ENCODE measurements around the gene CMKLR1.

Gene CMKLR1

DNA sequence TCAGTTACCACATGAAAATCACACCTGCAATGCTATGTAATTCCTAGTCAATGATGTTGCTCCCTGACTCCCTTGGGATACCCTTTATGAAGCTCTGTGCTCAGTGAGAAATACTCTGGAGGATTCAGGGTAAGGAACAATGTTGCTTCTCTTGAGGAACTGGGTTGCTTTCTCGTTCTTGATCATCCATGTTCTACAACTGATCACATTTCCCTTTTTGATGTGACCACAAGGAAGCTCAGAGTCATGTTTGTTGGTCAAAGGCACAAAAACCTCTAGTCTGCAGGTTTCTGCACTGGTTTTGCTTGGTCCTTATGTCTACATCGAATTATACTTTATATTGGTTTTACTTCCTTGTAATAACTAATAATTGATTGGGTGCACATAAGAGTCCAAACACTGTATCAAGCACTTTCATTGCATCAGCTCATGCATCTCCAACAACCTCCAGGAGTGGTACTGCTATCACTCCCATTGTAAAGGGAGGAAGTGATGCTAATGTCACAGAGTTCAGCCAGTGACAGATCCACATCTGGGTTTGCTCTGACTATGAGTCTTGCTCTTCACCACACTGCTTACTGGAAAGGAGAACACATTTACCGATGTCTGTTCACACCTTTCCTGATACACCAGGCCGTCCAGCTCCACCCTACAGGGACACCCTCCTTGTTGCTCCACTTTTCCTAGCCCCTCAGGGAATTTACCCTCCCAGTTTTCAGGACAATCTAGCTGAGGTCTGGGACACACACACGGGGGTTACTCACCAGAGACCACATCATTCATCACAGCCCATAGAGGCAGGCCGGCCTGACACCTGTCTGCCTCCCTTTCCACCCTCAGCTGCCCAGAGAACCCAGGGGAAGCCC is 41.0 kb downstream of the CMKLR1 start:
- DNase-seq = no peak

DNA sequence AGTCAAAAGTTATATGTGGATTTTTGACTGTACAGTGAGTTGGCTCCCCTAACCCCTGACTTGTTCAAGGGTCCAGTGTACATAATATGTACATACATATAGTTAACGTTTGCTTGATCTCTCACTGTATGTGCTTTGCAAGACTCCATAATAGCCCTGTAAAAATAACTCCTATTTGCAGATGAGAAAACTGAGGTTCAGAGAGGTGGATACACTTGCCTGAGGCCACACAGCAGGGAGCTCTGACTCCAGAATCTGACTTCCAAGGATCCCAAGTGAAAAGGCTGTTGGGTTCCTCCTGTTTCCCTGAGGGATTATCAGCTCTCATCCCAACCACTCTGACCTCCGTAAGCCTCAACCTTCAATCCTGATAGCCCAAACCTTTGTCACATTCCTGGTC is 41.7 kb downstream of the CMKLR1 start:
- no peak for DNase-seq

DNA sequence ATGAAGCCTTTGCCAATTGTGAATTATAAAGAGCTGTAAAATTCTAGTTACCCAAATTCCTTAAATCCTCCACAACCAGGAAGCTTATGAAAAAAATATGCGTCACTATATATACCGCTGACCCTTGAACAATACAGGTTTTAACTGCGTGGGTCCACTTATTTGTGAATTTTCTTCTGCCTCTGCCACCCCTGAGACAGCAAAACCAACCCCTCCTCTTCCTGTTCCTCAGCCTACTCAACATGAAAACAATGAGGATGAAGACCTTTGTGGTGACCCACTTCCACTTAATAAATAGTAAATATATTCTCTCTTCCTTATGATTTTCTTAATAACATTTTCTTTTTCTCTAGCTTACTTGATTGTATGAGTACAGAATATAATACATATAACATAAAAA is 42.2 kb downstream of the CMKLR1 start:
- DNase-seq = no peak

DNA sequence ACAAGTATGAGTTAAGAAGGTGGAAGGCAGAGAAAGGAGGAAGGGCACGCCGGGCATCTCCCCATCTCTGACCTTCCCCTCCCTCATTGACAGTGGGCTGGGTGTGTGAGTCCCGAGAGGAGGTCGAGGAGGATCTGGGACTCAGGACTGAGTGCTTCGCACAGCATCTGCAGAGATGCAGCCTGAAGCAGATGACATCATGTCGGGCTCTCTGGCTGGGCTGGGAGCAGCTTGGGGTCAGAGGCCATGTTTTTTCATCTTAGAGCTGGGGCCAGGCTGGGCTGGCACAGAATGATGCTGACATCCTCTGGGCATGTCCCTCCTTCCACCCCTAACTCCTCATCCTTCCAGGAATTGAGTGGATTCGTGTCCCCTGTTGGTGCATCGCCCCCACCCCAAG is 43.5 kb downstream of the CMKLR1 start:
- no peak for DNase-seq

DNA sequence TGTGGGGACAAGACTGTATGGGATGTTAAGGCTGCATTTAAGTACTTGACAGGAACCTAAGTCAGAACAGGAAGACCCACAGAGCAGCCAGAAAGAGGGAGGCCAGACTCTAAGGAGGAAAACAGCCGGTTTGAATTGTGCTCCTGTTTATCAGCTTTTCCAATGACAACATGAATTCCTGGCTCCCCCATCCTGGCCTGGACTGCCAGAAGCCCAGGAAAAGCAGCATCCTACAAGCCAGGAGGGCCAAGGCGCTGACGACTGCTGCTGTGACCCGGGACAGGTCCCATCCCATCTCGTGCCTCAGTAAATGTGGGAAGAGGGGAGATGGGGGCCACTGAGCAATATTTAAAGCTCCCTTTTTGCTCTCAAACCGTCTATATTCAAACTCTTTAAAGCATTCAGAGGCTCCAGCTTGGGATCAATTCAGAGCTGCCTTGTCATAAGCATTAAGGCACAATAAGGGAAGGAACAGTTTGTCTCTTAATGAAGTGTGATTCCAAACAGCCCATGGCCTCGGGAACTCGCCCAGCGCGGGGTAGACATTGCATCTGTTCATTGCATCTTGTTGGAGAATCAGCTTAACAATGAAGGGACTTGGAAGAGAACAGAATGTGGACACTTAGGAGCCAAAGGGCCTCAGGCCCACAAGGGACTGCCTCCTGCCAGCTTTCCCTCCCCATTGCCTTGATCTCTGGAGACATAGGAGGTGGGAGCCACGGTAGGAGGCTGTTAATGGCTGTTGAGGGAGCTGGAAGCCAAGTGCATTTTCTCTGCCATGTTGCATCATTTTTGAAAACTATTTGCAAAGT is 49.6 kb downstream of the CMKLR1 start:
- no peak for DNase-seq

DNA sequence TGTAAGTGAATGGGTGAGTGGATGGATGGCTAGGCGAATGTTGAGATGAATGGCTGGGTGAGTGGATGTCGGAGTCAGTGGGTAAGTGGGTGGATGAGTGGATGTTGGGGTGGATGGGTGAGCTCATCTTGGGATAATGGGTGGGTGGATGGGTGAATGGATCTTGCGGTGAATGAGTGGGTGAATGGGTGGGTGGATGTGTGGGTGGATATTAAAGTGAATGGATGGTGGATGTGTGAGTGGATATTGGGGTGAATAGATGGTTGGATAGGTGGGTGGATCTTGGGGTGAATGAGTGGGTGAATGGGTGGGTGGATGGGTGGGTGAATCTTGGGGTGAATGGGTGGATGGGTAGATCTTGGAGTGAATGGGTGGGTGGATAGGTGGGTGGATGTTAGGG is 51.9 kb downstream of the CMKLR1 start:
- no peak for DNase-seq

DNA sequence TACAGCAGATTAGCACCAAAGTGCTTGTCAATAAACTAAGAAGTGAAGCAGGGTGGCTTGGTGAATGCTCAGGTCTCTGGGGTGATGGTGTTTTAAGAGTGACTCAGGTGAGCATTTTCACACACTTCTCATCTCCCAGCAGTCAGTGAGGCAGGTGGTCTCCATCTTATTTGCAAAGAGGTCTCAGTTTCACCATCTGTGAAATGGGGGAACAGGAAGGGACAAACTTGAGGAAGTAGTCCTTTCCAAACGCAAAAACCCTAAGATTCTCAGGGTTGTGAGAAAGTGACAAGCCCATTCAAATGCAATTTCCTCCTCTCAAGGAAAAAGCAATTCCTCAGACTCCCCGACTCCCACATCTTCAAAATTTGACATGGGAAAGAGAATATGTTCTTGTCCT is 54.1 kb downstream of the CMKLR1 start:
- DNase-seq = no peak

DNA sequence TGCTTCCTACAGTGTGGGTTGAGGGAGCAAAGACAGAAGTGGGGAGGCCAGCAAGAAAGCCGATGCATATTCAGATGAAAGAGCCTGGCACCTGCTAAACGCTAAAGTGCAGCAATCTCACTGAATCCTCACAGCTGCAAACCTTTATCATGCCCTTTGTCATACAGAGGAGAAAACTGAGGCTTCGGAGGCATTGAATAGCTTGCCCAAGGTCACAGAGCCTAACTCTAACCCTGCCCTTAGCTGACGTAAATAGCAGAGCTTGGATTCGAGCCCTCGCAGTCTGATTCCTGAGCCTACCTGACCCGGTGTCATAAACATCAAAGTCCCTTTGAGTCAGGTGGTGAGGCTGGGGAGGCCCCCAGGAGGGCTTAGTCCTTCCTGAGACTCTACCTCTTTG is 54.9 kb downstream of the CMKLR1 start:
- DNase-seq = no peak

DNA sequence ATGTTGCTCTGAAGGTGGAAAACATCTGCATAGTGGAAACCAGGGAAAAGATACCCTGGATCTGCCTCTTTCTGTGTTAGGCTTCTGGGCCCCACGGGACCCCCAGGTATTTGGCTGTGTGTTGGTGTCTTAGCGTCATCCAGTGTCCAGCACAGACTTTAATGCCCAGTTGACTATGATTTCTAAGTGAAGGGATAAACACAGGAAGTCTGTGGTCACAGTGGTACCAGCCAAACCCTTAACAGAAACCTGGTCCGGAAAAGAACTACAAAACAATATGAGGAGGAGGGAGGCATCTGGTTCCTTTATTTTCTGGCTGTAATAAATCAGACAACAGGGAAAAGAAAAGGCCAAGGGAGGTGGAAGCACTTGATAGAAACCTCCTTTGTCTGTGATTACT is 56.4 kb downstream of the CMKLR1 start:
- no peak for DNase-seq

DNA sequence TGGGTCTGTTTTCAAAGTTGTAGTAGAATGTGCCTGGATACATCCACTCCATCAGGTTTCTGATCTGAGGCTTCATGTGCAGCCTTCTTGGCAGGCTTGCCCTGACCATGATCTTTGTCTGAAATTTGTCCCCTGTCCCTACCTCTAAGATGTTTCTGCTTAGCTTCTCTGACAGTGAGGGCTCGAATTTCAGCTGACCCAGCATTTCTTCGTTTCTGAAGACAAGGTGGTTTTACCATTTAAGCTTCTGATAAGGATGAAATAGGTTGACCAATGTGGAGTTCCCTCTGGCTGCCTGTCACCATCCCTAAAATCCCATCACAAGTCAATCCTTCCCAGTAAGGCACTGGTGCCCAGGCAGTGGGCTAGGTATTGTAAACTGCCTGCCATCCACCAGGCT is 57.0 kb downstream of the CMKLR1 start:
- DNase-seq = no peak

DNA sequence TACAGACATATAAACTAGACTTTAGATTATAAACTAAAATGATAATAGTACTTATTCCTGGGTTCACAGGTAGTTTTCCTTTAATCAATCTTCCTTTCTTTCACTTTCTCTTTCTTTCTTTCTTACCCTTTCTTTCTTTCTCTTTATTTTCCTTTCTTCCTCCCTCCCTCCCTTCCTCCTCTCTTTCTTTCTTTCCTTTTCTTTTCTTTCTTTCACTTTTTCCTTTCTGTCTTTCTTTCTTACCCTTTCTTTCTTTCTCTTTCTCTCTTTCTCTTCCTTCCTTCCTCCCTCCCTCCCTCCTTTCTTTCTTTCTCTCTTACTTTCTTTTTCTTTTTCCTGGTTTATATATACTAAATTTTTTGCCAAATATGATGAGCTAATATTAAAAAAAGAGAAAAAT is 61.5 kb downstream of the CMKLR1 start:
- DNase-seq = no peak

DNA sequence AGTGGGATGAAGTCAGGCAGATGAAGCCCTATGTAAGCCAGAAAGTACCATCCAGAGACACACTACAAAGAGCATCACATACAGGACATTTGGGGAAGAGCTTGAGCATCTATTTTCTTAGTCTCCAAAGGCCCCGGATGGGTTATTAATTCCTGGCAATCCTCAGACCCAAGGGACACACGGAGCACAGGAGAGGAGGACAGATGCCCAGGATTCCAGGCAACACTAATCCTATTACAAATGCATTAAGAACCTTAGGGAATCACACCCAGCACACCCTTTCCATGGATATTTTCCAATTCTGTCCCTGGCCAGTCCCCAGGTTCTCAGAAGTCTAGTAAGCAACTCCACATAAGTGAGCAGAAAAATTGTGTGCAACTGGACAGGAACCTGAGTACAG is 65.9 kb downstream of the CMKLR1 start:
- DNase-seq = no peak

DNA sequence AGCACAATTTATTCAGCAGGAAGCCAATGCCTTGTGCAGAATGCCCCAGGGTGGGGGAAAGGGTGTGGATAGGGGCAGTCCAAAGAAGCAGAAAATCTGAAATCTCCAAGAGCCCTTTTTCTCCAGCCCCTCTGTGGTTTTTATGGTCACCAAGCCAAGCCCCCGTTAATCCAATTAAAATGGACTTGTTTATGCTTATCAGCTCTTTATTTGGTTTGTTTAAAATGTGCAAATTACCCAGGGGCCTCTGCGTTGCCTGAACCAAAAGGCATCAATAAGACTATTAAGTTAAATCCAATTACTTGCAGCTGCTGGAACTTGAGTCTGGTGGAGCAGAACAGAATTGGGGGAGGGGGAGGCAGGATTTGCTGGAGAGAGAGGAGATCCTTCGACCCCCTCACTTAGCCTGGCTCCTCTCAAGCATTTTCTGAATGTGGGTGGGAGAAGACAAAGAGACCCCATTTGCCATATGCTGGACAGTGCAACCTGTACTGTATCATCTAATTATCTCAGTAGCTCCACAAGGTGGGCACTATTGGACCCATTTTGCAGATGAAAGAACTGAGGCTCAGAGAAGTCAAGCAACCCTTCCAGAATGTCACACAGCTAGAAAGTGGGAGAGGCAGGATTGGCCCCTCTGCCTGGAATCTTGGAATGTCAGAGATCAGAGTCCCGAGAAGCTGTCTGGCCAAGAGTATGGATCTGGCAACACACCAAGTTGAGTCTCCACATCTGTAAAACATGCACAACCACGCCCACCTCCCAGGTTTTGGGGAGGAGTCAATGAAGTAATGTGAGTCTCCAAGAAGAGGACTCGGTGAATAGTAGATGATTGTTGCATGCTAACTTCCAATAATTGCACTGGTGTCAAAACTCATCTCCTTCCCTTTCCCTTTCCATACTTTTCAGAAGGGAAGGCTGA is 66.9 kb downstream of the CMKLR1 start:
- DNase-seq = no peak

DNA sequence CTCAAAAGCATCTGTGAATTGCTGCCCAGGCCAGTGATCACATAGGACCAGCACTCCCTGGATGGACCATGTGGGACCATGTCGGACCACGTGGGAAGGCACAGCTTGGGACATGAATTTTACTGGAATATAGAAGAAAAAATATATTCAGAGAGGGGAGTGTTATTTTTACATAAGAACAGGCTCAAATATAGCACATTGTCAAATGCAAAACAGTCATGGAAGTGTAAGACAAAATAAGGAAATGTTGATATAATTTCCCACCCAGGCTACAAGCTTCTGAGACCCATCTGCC is 68.3 kb downstream of the CMKLR1 start:
- DNase-seq = no peak

DNA sequence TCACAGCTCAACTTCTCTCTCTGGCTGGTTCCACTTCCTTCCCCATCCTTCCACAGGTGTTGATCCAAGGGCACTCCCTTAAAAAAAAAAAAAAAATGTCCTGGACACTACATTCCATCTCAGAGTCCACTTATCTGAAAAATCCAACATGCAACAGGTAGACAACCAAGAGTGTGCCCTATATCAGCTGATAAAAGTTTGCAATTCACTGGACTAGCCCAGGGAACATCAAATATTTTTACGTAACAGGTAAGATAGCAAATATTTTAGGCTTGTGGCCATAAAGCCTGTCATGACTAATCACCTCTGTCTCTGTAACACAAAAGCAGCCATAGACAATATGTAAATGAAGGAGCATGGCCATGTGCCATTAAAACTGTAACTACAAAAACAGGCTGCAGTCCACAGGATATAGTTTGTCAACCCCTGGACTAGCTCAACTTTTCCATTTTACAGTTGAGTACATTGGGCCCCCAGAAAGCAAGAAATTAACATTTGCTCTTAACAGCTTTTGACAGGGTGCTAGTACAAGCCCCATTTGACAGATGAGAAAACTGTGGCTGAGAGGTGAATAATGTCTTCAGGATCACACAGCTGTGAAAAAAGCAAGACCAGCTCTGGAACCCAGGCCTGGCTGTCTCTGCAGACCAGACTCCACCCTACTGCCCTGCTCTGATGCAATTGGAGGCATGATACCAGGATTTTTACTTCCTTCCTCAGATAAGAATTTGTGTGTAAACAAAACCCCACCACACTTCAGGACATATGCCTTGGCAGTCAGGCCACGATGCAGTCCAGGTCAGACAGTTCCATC is 68.9 kb downstream of the CMKLR1 start:
- DNase-seq = no peak

DNA sequence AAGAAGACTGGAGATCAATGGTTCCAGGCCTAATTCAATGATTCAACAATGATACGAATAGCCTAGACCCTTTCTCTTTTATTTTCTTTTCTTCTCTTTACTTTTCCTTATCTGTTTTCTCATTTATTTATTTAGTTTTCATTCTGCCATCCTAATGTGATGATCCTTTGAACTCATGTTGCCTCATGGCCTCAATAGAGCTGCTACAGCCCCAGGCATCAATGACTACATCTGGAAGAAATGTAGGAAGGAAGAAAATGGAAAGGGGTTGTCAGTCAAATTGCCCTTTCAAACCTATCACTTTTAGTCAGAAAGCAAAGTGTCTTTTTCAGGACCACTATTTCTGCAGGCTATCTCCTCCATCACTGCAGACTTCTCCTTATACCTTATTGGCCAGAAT is 69.9 kb downstream of the CMKLR1 start:
- DNase-seq = no peak

DNA sequence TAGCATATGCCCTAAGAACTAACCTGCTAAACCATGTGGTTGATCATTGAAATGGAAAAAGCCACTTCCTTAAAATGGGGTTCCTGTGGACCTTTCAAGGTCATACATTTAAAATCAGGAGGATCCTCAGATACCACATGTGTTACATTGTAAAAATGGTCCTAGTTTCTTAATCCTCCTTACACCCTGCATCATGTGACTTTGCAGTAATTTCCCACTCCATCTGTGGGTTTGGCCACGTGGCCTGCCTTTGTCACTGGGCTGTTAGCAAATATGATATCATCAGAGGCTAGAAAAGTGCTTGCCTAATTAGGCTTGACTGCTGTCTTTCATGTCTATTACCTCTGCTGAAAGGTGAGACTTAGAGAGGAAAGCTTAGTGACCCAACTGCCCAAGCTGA is 70.7 kb downstream of the CMKLR1 start:
- DNase-seq = no peak

DNA sequence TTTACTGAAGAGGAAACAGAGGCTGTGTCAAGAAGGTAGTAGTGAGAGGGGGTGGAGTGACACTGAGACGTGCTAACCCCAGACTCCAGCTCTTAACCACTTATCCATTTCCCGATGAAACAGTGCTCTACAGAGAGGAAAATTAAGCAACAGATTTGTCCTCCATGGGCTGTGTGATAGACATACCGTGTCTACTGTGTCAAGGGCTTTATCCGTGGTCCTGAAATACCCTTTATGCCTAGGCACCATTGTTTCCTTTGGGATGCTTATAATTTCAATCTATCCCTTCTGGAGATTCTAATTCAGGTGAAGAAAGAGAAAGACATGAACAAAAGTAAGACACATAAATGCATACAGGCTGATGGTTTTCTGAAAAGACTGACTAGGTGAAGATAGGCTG is 71.7 kb downstream of the CMKLR1 start:
- DNase-seq = no peak

DNA sequence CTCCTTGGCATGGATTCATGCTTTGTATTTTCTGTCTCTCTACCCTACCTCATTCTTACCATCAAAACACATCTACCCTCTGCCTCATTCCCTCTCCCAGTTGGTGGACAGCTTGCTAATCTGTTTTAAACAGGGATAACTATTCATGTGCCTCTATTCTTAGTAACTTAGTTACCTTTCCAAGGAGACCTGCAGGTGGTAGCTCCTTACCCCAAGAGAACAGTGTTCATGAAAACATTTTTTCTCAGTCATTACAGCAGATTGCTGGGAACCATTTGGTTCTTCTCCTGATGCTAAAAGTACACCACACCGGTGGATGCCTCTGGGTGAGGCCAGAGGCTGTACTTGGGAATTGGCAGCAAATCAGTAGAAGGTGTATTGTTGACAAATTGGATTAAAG is 73.0 kb downstream of the CMKLR1 start:
- no peak for DNase-seq

DNA sequence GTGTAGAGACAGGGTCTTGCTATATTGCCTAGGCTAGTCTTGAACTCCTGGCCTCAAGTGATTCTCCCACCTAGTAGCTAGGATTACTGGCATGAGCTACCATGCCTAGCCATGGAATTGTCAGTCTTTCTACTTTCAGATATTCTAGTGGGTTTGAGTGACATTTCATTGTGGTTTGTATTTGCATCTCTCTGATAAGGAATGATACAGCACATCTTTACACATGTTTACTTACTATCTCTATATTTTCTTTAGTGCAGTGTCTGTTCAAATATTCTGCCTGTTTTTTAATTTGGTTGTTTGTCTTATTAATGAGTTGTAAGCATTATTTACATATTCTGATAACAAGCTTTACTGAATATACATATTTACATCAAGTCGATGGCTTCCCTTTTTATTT is 73.6 kb downstream of the CMKLR1 start:
- no peak for DNase-seq

DNA sequence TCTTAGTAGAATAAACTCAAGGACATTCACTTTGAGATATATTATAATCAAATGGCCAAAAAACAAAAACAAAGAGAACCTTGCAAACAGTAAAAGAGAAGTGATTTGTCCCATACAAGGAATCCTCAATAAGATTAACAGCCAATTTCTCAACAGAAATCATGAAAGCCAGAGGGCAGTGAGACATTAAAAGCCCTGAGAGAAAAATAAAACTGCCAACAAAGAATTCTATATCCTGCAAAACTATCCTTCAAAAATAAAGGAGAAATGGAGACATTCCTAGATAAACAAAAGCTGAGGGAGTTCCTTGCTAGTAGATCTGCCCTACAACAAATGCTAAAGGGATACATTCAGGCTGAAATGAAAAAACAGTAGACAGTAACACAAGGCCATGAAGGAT is 78.1 kb downstream of the CMKLR1 start:
- no peak for DNase-seq

DNA sequence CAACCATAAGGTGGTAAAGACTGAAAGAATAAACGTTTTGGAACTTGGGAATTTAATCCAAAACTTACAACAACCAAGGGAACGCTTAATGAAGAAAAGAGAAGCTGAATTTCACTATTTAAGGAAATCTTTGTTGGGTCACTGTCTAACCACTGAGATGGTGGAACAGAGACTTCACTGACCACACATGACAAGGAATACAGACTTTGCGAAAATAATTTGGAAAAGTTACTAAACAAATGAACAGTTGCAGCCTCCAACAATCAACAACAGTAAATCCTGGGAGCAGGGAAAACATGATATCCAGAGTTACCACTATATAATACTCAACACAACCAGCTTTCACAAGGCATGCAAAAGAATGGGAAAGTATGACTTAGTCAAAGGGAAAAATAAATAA is 79.1 kb downstream of the CMKLR1 start:
- no peak for DNase-seq
